Stimulated activated effector memory CD8-positive, alpha-beta T cell treated with anti-CD3 and anti-CD28 coated beads, Interleukin-12 subunit alpha, Interleukin-12 subunit beta, amount 100 ng/mL, for 72 hours (primary cell): ENCODE measurements around the gene RBBP9.

Experiments
- ATAC-seq: fragments of 150-1000 bp; cut with Tn5 transposase; 2 replicates; pipeline ENCODE4 v1.10.0; 2021
- DNase-seq, 2 donors: peaks; one replicate each; pipeline ENCODE4 v3.0.0; 2021 to 2022; ENCODE audit warnings: low spot score in 2 of 2
- H3K27ac Mint-ChIP-seq: one replicate; pipeline ENCODE4 v1.8.0; 2022; ENCODE audit warnings: mild to moderate bottlenecking, mixed read lengths
- H3K36me3 Mint-ChIP-seq: one replicate; pipeline ENCODE4 v1.8.0; 2022; ENCODE audit warnings: mild to moderate bottlenecking, mixed read lengths
- H3K4me1 Mint-ChIP-seq: one replicate; pipeline ENCODE4 v1.8.0; 2022; ENCODE audit warnings: mixed read lengths
- H3K4me3 Mint-ChIP-seq: one replicate; pipeline ENCODE4 v1.8.0; 2022; ENCODE audit warnings: mild to moderate bottlenecking, mixed read lengths
- H3K9me3 Mint-ChIP-seq: one replicate; pipeline ENCODE4 v1.8.0; 2022; ENCODE audit warnings: mixed read lengths

RBBP9 gene

DNA sequence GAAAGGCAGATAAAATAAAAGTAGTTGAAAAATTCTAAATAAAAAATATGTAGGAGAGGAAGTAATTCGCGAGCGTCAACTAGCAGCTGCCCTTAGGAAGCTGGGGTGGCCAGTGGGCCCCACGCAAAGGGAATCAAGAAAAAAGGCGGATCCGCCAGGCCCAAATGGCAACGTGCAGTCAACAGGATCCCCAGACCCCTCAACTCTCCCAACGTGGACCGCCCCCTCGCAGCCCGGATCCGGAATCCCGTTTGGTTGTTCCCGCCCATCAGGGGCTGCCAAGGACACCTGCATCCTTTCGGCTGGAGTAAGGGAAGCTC is 30.5 kb downstream of the RBBP9 start:
- DNase-seq (no peak), ATAC-seq (peak; percentile 17)
- Mint-ChIP-seq H3K36me3 (peaks cover 29% of the 10 kb centered on the region), H3K9me3 (no peaks in the 10 kb centered on the region), H3K27ac (peak overlapping the region; percentile 99), H3K4me1 (peaks cover 24% of the 10 kb centered on the region), H3K4me3 (peak overlapping the region; percentile 97)

DNA sequence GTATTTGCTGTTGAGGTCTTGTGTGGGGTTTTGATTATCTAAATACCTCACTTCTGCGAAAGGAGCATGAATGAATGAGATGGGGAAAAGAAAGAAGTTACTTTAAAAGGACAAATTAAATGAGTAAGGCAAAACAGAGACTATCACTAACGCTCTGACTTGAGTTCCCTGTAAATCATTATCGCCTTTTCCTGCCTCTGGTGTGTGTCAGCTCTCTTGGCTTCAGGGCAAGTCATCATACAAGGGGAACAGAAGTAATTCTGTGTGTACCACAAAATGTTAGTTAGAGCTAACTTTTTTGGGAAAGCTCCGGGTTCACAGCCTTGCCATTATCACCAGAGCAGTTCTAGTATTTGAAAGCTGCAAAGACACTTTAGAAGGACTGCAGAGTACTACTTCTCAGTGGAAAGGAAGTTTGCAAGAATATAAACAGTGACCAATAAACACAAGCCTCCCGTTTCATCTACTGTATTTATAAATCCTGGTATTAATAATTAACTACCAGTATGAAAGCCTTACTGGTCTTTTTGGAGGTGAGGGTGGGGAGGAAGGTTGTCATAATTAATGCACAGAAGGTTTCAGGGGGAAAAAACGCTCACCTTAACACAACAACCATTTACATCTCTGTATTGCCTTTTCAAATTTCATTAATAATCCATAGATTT is 31.4 kb downstream of the RBBP9 start:
- Mint-ChIP-seq H3K4me1 (peaks cover 24% of the 10 kb centered on the region), H3K4me3 (peak overlapping the region; percentile 97), H3K9me3 (no peaks in the 10 kb centered on the region), H3K27ac (no peak overlapping the region), H3K36me3 (peaks cover 28% of the 10 kb centered on the region)
- ATAC-seq (no peak), DNase-seq (no peak)

- DNase-seq = no peak
- no peak overlapping the region for H3K27ac Mint-ChIP-seq
- no peak for ATAC-seq
- no peak overlapping the region for H3K4me3 Mint-ChIP-seq
- H3K36me3 Mint-ChIP-seq = no peaks in the 10 kb centered on the region
- H3K9me3 Mint-ChIP-seq = no peaks in the 10 kb centered on the region
- no peaks in the 10 kb centered on the region for H3K4me1 Mint-ChIP-seq
Observed at GRCh38 chr20:18456600-18456999, 40.4 kb downstream of the RBBP9 start.

DNA sequence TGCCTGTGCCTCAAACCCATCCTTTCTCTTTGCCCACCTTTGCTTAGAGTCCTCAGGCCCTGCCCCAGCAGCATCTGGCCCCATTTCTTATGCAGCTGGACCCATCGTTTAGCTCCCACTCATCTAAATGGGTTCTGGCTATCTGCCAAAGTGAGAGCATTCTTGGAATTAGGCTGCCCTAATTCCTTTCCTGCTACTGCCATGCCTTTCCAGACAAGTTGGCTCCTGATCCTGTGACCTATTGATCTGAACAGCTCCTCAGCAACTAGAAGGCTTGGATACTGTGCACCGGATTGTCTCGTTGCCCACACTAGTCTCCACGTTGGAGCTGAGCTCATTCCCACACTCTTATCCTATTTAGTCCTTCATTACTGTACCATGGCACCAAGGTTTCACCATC is 53.1 kb downstream of the RBBP9 start:
- DNase-seq = no peak
- Mint-ChIP-seq H3K9me3 (no peaks in the 10 kb centered on the region), H3K27ac (no peak overlapping the region), H3K36me3 (no peaks in the 10 kb centered on the region), H3K4me3 (no peak overlapping the region), H3K4me1 (no peaks in the 10 kb centered on the region)
- ATAC-seq = no peak

GRCh38 chr20:18440403-18440802 is 56.6 kb downstream of the RBBP9 start:
- Mint-ChIP-seq H3K4me1 (peaks cover 4% of the 10 kb centered on the region), H3K27ac (peak overlapping the region; percentile 26), H3K9me3 (no peaks in the 10 kb centered on the region), H3K36me3 (no peaks in the 10 kb centered on the region), H3K4me3 (no peak overlapping the region)
- ATAC-seq = no peak
- DNase-seq = no peak

DNA sequence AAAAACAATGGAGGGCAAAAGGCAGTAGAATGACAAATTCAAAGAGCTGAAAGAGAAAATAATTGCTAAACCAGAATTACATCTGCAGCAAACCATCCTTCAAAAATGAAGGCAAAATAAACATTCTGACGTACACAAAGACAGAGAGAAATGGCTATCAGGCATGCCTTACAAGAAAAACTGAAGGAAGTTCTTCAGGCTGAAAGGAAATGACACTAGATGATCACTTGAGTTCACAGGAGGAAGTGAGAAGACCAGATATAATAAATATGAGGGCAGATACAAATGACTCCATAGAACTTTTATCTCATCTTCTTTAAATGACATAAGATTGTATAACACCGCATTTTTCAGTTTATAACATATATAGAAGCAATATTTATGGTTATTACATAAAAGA is 60.2 kb downstream of the RBBP9 start:
- ATAC-seq (no peak), DNase-seq (no peak)
- Mint-ChIP-seq H3K9me3 (no peaks in the 10 kb centered on the region), H3K36me3 (peaks cover 5% of the 10 kb centered on the region), H3K4me3 (no peak overlapping the region), H3K27ac (no peak overlapping the region), H3K4me1 (peaks cover 4% of the 10 kb centered on the region)
